IMR-90 (cell line): ENCODE data around the gene TEX35. TPM values are rescaled to one million over a fixed set of nuclear protein-coding genes. Genes with fewer than 3 reads are reported as not detected.

Source experiments
- ATAC-seq: fragments of 200-7000 bp; cut with Tn5 transposase; 2 replicates; pipeline ENCODE4 v1.9.1; 2020; ENCODE audit warnings: low read depth, mild to moderate bottlenecking, moderate library complexity
- BruUV-seq: library from RNA; stranded (reverse); fragments of 400-500 nt; replicated peaks from 2 replicates; lab custom pipeline; 2021; lab: Mats Ljungman, UMichigan
- CTCF ChIA-PET: fragments of 300-600 bp; formaldehyde crosslinking; extraction: SDS; loops from one replicate; lab custom pipeline; 2021; ENCODE audit warnings: antibody characterized with exemption; lab: Yijun Ruan, JAX
- POLR2A ChIA-PET: fragments of 300-600 bp; sonication (Branson Sonifier 250); formaldehyde crosslinking; loops from one replicate; lab custom pipeline; 2022; ENCODE audit warnings: antibody characterized with exemption; ENCODE audit not compliant: unreplicated experiment; lab: Charles Lee
- DNase-seq: peaks from one replicate; pipeline ENCODE4 v3.0.0; 2013
- H2AFZ ChIP-seq: replicated peaks from 2 replicates; pipeline ENCODE3; 2013; ENCODE audit warnings: low read length, mild to moderate bottlenecking; ENCODE audit not compliant: poor library complexity
- H2AK5ac ChIP-seq: 2 replicates; pipeline ENCODE4 v1.6.1; 2013; ENCODE audit warnings: low read depth, low read length, inconsistent platforms
- H2AK9ac ChIP-seq: replicated peaks from 2 replicates; pipeline ENCODE3; 2013; ENCODE audit warnings: mild to moderate bottlenecking, low read depth, low read length, moderate library complexity; ENCODE audit not compliant: poor library complexity
- H2BK120ac ChIP-seq: 2 replicates; pipeline ENCODE4 v1.6.1; 2013; ENCODE audit warnings: low read depth, low read length, inconsistent platforms
- H2BK15ac ChIP-seq: 3 replicates; pipeline ENCODE4 v1.6.1; 2013; ENCODE audit warnings: low read depth, low read length, inconsistent platforms
- H2BK20ac ChIP-seq: 2 replicates; pipeline ENCODE4 v1.6.1; 2013; ENCODE audit warnings: low read depth, mild to moderate bottlenecking, inconsistent platforms, low read length, moderate library complexity
- H2BK5ac ChIP-seq: 2 replicates; pipeline ENCODE4 v1.6.1; 2013; ENCODE audit warnings: mild to moderate bottlenecking, low read depth, low read length, inconsistent platforms; ENCODE audit not compliant: poor library complexity, severe bottlenecking
- H3K14ac ChIP-seq: replicated peaks from 2 replicates; pipeline ENCODE4 v1.6.1; 2013; ENCODE audit warnings: low read depth, low read length, inconsistent platforms
- H3K18ac ChIP-seq: 2 replicates; pipeline ENCODE4 v1.6.1; 2013; ENCODE audit warnings: low read depth, low read length, control low read depth
- H3K23ac ChIP-seq: 2 replicates; pipeline ENCODE4 v1.6.1; 2013; ENCODE audit warnings: low read depth, low read length, inconsistent platforms
- H3K27ac ChIP-seq: 2 replicates; pipeline ENCODE4 v1.5.1; 2013; ENCODE audit warnings: mild to moderate bottlenecking, control low read depth, low read length; ENCODE audit not compliant: insufficient read depth
- H3K27me3 ChIP-seq: 2 replicates; pipeline ENCODE4 v1.6.1; 2013; ENCODE audit warnings: low read length; ENCODE audit not compliant: control insufficient read depth, insufficient read depth
- H3K36me3 ChIP-seq: 2 replicates; pipeline ENCODE4 v1.6.1; 2013; ENCODE audit warnings: low read length, mixed read lengths; ENCODE audit not compliant: control insufficient read depth, insufficient read depth
- H3K4ac ChIP-seq: 2 replicates; pipeline ENCODE4 v1.6.1; 2013; ENCODE audit warnings: low read depth, low read length, inconsistent platforms
- H3K4me1 ChIP-seq: 2 replicates; pipeline ENCODE4 v1.6.1; 2013; ENCODE audit warnings: low read length, mixed read lengths; ENCODE audit not compliant: control insufficient read depth, insufficient read depth
- H3K4me2 ChIP-seq: 2 replicates; pipeline ENCODE4 v1.6.1; 2013; ENCODE audit warnings: low read depth, mild to moderate bottlenecking, control low read depth, low read length, moderate library complexity
- H3K4me3 ChIP-seq: 2 replicates; pipeline ENCODE4 v1.5.1; 2013; ENCODE audit warnings: low read depth, mild to moderate bottlenecking, control low read depth, low read length, moderate library complexity; ENCODE audit not compliant: insufficient read depth
- H3K56ac ChIP-seq: 2 replicates; pipeline ENCODE4 v1.6.1; 2013; ENCODE audit warnings: low read length, inconsistent platforms; ENCODE audit not compliant: insufficient read depth; ENCODE audit errors: extremely low read depth
- H3K79me1 ChIP-seq, 2 experiments: 2 replicates each; pipeline ENCODE4 v1.6.1; 2013; ENCODE audit warnings: low read length in 2 of 2, inconsistent platforms in 1 of 2, low read depth in 1 of 2
- H3K9ac ChIP-seq: 2 replicates; pipeline ENCODE4 v1.6.1; 2013; ENCODE audit warnings: low read depth, low read length, control low read depth
- H3K9me1 ChIP-seq: 2 replicates; pipeline ENCODE4 v1.6.1; 2013; ENCODE audit warnings: low read length, inconsistent platforms; ENCODE audit not compliant: insufficient read depth
- H3K9me3 ChIP-seq: 2 replicates; pipeline ENCODE4 v1.6.1; 2013; ENCODE audit warnings: low read length; ENCODE audit not compliant: control insufficient read depth, insufficient read depth
- H4K20me1 ChIP-seq: 2 replicates; pipeline ENCODE4 v1.6.1; 2013; ENCODE audit warnings: low read length, inconsistent platforms; ENCODE audit not compliant: insufficient read depth
- H4K5ac ChIP-seq: 2 replicates; pipeline ENCODE4 v1.6.1; 2013; ENCODE audit warnings: mild to moderate bottlenecking, low read depth, low read length, control low read depth
- H4K8ac ChIP-seq, 2 experiments: 2 replicates each; pipeline ENCODE4 v1.6.1; 2013; ENCODE audit warnings: low read depth in 2 of 2, low read length in 2 of 2, control low read depth in 1 of 2, inconsistent platforms in 1 of 2
- H4K91ac ChIP-seq: 2 replicates; pipeline ENCODE4 v1.6.1; 2013; ENCODE audit warnings: low read depth, low read length, inconsistent platforms; ENCODE audit not compliant: insufficient read depth
- CEBPB ChIP-seq: IDR thresholded peaks from 2 replicates; pipeline ENCODE4 v1.6.1; 2012; ENCODE audit warnings: low read depth, low read length, improper control_type of control experiment
- MAFK ChIP-seq: IDR thresholded peaks from 2 replicates; pipeline ENCODE4 v1.6.1; 2012; ENCODE audit warnings: low read depth, low read length, improper control_type of control experiment
- MXI1 ChIP-seq: IDR thresholded peaks from 2 replicates; pipeline ENCODE4 v1.6.1; 2012; ENCODE audit warnings: low read depth, mild to moderate bottlenecking, low read length, moderate library complexity, borderline replicate concordance
- NFE2L2 ChIP-seq: fragments of 150-350 bp; IDR thresholded peaks from 2 replicates; pipeline ENCODE4 v1.6.1; 2016; ENCODE audit warnings: low read depth, mild to moderate bottlenecking, low read length
- POLR2A ChIP-seq: IDR thresholded peaks from 2 replicates; pipeline ENCODE4 v1.6.1; 2012; ENCODE audit warnings: mild to moderate bottlenecking, low read depth, low read length
- RAD21 ChIP-seq: IDR thresholded peaks from 2 replicates; pipeline ENCODE4 v1.6.1; 2012; ENCODE audit warnings: low read length, improper control_type of control experiment
- RCOR1 ChIP-seq: IDR thresholded peaks from 2 replicates; pipeline ENCODE4 v1.6.1; 2012; ENCODE audit warnings: mild to moderate bottlenecking, low read length, improper control_type of control experiment; ENCODE audit not compliant: insufficient replicate concordance
- RFX5 ChIP-seq: IDR thresholded peaks from 2 replicates; pipeline ENCODE4 v1.8.0; 2012; ENCODE audit warnings: low read depth, mild to moderate bottlenecking, low read length, moderate library complexity
- WGBS, 2 experiments: methylation state at CpG; one replicate each; pipeline versions ENCODE4 v1.1.5 to v1.1.7; 2013; ENCODE audit warnings: missing lambda C conversion rate in 2 of 2; ENCODE audit not compliant: insufficient read length in 1 of 2; ENCODE audit errors: extremely low coverage in 2 of 2; 5-methylcytosine and 5-hydroxymethylcytosine counted together
- dilution Hi-C: fragments of 300-500 bp; cut with HindIII; formaldehyde crosslinking; loops from one replicate; pipeline ENCODE4 v1.14.3; 2018; ENCODE audit warnings: low sequenced_read_pairs; ENCODE audit not compliant: unreplicated experiment
- in situ Hi-C: fragments of 300-500 bp; cut with MboI; formaldehyde crosslinking; loops from 3 replicates; pipeline ENCODE4 v1.14.3; 2019; ENCODE audit warnings: low sequenced_read_pairs, inconsistent platforms, mixed read lengths
- intact Hi-C: fragments of 100-400 bp; cut with micrococcal nuclease; formaldehyde crosslinking; loops from 2 replicates; pipeline ENCODE4 v1.10.0; 2022
- polyA plus RNA-seq, 3 experiments: library from polyadenylated mRNA; depleted of rRNA; stranded (reverse); fragments of >200 nt; gene quantifications; 2 replicates each; pipeline ENCODE4 v1.2.3, GENCODE V29; 2012; ENCODE audit warnings: low replicate concordance in 1 of 3
- total RNA-seq: library from RNA; depleted of rRNA; stranded (reverse); fragments of >200 nt; gene quantifications from 2 replicates; pipeline ENCODE4 v1.2.3, GENCODE V29; 2012
- TF ChIP-seq, protein P1 (sequence below): fragments of 150-350 bp; IDR thresholded peaks from 2 replicates; pipeline ENCODE4 v1.6.1; 2017; ENCODE audit warnings: mild to moderate bottlenecking, antibody characterized with exemption, low read length, low read depth
- TF ChIP-seq, protein P2 (sequence below): fragments of 150-350 bp; IDR thresholded peaks from 2 replicates; pipeline ENCODE4 v1.6.1; 2016; ENCODE audit warnings: low read depth, mild to moderate bottlenecking, low read length, moderate library complexity, borderline replicate concordance
- TF ChIP-seq, protein P3 (sequence below): conservative IDR thresholded peaks from 2 replicates; pipeline ENCODE4 v1.5.1; 2012; ENCODE audit warnings: mild to moderate bottlenecking, low read depth, low read length, improper control_type of control experiment

TEX35 gene
- total and polyA plus RNA-seq, 2 of the 4 experiments (the other 2 are of a cell fraction): 0.05 TPM; not detected in 1

DNA sequence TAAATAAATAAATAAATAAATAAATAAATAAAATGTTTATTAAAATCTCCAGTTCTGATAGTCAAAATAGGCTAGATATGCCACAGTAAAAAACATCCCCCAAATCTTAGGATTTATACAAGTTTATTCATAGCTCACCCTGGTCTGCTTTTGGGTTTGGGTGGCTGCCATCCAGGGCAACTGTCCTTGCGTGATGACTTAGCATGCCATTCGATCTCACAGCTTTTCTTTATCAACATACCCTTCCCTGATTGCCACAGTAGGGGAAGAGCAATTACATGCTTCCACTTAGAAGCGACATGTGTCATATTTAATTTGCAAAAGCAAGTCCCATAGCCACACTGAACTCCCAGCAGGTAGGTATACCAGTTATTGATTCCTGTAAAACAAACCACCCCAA is 52.7 kb downstream of the TEX35 start:
- no peak overlapping the region for H3K18ac ChIP-seq
- no peak overlapping the region for H2AK5ac ChIP-seq
- H3K4me1 ChIP-seq: no peaks in the 10 kb centered on the region
- H2BK120ac ChIP-seq: no peak overlapping the region
- ChIA-PET CTCF (interaction anchor here (0.6 kb wide), 1 partner anchor 353 kb away, joined by 4 read pairs; no protein-coding TSS in a partner anchor), POLR2A (no interaction called here)
- H2AFZ ChIP-seq: no peak overlapping the region
- ATAC-seq (no peak), DNase-seq (no peak)
- H4K8ac ChIP-seq: no peak overlapping the region
- H3K4me2 ChIP-seq: no peak overlapping the region
- H3K9me1 ChIP-seq: no peaks in the 10 kb centered on the region
- in situ Hi-C loops (no loop called here), dilution Hi-C loops (no loop called here), intact Hi-C loops (no loop called here)
- H2BK5ac ChIP-seq: no peak overlapping the region
- H3K27ac ChIP-seq: no peak overlapping the region
- H4K91ac ChIP-seq: no peak overlapping the region
- no peak overlapping the region for H3K9ac ChIP-seq
- H2AK9ac ChIP-seq: no peak overlapping the region
- H3K14ac ChIP-seq: no peak overlapping the region
- H3K36me3 ChIP-seq: no peaks in the 10 kb centered on the region
- BruUV-seq: no TSS peak
- no peak overlapping the region for H3K23ac ChIP-seq
- no peaks in the 10 kb centered on the region for H3K9me3 ChIP-seq
- no peak overlapping the region for H4K5ac ChIP-seq
- TF ChIP-seq, protein P1, sequence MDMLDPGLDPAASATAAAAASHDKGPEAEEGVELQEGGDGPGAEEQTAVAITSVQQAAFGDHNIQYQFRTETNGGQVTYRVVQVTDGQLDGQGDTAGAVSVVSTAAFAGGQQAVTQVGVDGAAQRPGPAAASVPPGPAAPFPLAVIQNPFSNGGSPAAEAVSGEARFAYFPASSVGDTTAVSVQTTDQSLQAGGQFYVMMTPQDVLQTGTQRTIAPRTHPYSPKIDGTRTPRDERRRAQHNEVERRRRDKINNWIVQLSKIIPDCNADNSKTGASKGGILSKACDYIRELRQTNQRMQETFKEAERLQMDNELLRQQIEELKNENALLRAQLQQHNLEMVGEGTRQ: no peak
- no peak for TF ChIP-seq RCOR1
- TF ChIP-seq, protein P2, sequence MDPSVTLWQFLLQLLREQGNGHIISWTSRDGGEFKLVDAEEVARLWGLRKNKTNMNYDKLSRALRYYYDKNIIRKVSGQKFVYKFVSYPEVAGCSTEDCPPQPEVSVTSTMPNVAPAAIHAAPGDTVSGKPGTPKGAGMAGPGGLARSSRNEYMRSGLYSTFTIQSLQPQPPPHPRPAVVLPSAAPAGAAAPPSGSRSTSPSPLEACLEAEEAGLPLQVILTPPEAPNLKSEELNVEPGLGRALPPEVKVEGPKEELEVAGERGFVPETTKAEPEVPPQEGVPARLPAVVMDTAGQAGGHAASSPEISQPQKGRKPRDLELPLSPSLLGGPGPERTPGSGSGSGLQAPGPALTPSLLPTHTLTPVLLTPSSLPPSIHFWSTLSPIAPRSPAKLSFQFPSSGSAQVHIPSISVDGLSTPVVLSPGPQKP: no peak
- TF ChIP-seq CEBPB: no peak
- no peak for TF ChIP-seq MAFK
- no peak for TF ChIP-seq POLR2A
- no peak for TF ChIP-seq RFX5
- TF ChIP-seq RAD21: no peak
- TF ChIP-seq MXI1: no peak
- TF ChIP-seq, protein P3, sequence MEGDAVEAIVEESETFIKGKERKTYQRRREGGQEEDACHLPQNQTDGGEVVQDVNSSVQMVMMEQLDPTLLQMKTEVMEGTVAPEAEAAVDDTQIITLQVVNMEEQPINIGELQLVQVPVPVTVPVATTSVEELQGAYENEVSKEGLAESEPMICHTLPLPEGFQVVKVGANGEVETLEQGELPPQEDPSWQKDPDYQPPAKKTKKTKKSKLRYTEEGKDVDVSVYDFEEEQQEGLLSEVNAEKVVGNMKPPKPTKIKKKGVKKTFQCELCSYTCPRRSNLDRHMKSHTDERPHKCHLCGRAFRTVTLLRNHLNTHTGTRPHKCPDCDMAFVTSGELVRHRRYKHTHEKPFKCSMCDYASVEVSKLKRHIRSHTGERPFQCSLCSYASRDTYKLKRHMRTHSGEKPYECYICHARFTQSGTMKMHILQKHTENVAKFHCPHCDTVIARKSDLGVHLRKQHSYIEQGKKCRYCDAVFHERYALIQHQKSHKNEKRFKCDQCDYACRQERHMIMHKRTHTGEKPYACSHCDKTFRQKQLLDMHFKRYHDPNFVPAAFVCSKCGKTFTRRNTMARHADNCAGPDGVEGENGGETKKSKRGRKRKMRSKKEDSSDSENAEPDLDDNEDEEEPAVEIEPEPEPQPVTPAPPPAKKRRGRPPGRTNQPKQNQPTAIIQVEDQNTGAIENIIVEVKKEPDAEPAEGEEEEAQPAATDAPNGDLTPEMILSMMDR: no peak
- TF ChIP-seq NFE2L2: no peak
- H2BK15ac ChIP-seq: no peak overlapping the region
- H3K27me3 ChIP-seq: no peaks in the 10 kb centered on the region
- H2BK20ac ChIP-seq: no peak overlapping the region
- H3K4ac ChIP-seq: no peak overlapping the region
- no peaks in the 10 kb centered on the region for H4K20me1 ChIP-seq
- H3K79me1 ChIP-seq: no peaks in the 10 kb centered on the region
- H3K4me3 ChIP-seq: no peak overlapping the region
- no CpG with 5 or more reads among the region's 3 CpGs for WGBS, 2 experiments
- no peak overlapping the region for H3K56ac ChIP-seq
